GM12878 (cell line): ENCODE results near the gene CDK17. TPM values are rescaled to one million over a fixed set of nuclear protein-coding genes. Genes with fewer than 3 reads are reported as not detected.

Experiments
- ATAC-seq: fragments of 200-7000 bp; cut with Tn5 transposase; 3 replicates; pipeline ENCODE4 v1.9.1; 2020; ENCODE audit warnings: mild to moderate bottlenecking, moderate library complexity
- BruUV-seq: library from RNA; stranded (reverse); fragments of 400-500 nt; replicated peaks from 2 replicates; lab custom pipeline; 2021; lab: Mats Ljungman, UMichigan
- CTCF ChIA-PET: fragments of 300-600 bp; sonication (Branson Sonifier 250); formaldehyde crosslinking; extraction: SDS; loops from one replicate; lab custom pipeline; 2021; ENCODE audit warnings: inconsistent platforms; lab: Yijun Ruan, JAX
- POLR2A ChIA-PET: fragments of 350-600 bp; formaldehyde crosslinking; extraction: SDS; loops from one replicate; lab custom pipeline; 2021; ENCODE audit warnings: inconsistent platforms; lab: Charles Lee
- RAD21 ChIA-PET: fragments of 300-600 bp; sonication (Branson Sonifier 250); formaldehyde crosslinking; loops from one replicate; lab custom pipeline; 2023; ENCODE audit warnings: antibody characterized with exemption; ENCODE audit not compliant: unreplicated experiment; lab: Charles Lee
- SMC1A ChIA-PET: fragments of 300-600 bp; sonication (Branson Sonifier 250); formaldehyde crosslinking; loops from one replicate; lab custom pipeline; 2023; ENCODE audit not compliant: unreplicated experiment, uncharacterized antibody; lab: Charles Lee
- DNase-seq: peaks from one replicate; pipeline ENCODE4 v3.0.0-alpha.2; 2011; ENCODE audit warnings: low read depth, low spot score
- FAIRE-seq: peaks from 3 replicates; lab custom pipeline; 2011; peaks lifted over from hg19 to GRCh38; lab: Jason Lieb, UNC
- H2AFZ ChIP-seq: 2 replicates; pipeline ENCODE4 v1.6.0; 2011; ENCODE audit warnings: low read depth, low read length, control low read depth; ENCODE audit not compliant: control insufficient read depth
- H3K27ac ChIP-seq: 2 replicates; pipeline ENCODE4 v1.5.1; 2011; ENCODE audit warnings: control low read depth; ENCODE audit not compliant: control insufficient read depth, insufficient read depth
- H3K27me3 ChIP-seq, 2 experiments: replicated peaks in 1 of 2; 2 replicates each; pipeline versions ENCODE4 v1.6.0 to v1.6.1; 2011; ENCODE audit warnings: low read length in 1 of 2; ENCODE audit not compliant: control insufficient read depth in 2 of 2, insufficient read depth in 2 of 2
- H3K36me3 ChIP-seq, 2 experiments: 2 replicates each; pipeline ENCODE4 v1.5.1; 2011; ENCODE audit warnings: low read length in 1 of 2; ENCODE audit not compliant: control insufficient read depth in 2 of 2, insufficient read depth in 2 of 2
- H3K4me1 ChIP-seq: 2 replicates; pipeline ENCODE4 v1.6.1; 2011; ENCODE audit warnings: mild to moderate bottlenecking, low read length, moderate library complexity, mixed read lengths; ENCODE audit not compliant: control insufficient read depth, insufficient read depth
- H3K4me2 ChIP-seq: 2 replicates; pipeline ENCODE4 v1.6.0; 2011; ENCODE audit warnings: control low read depth; ENCODE audit not compliant: control insufficient read depth, insufficient read depth
- H3K4me3 ChIP-seq: fragments of 200-600 bp; sonication (generic); 2 replicates; pipeline ENCODE4 v1.5.1; 2016
- H3K79me2 ChIP-seq: 2 replicates; pipeline ENCODE4 v1.6.0; 2011; ENCODE audit warnings: low read length; ENCODE audit not compliant: control insufficient read depth, insufficient read depth
- H3K9ac ChIP-seq: 2 replicates; pipeline ENCODE4 v1.8.0; 2011; ENCODE audit warnings: low read length, control low read depth, mixed read lengths; ENCODE audit not compliant: control insufficient read depth, insufficient read depth
- H3K9me3 ChIP-seq: replicated peaks from 3 replicates; pipeline ENCODE4 v1.5.1; 2011; ENCODE audit warnings: mild to moderate bottlenecking, low read length; ENCODE audit not compliant: control insufficient read depth, insufficient read depth
- H4K20me1 ChIP-seq: 2 replicates; pipeline ENCODE4 v1.6.0; 2011; ENCODE audit not compliant: control insufficient read depth, insufficient read depth
- ATF3 ChIP-seq: IDR thresholded peaks from 2 replicates; pipeline ENCODE4 v1.6.1; 2011; ENCODE audit warnings: low read depth, mild to moderate bottlenecking, low read length, moderate library complexity, borderline replicate concordance; ENCODE audit errors: extremely low read depth
- BMI1 ChIP-seq: fragments of 450-650 bp; IDR thresholded peaks from 2 replicates; pipeline ENCODE4 v1.6.1; 2016; ENCODE audit warnings: mild to moderate bottlenecking, moderate library complexity, borderline replicate concordance
- CEBPB ChIP-seq, 2 experiments: fragments of 150-350 bp in 1 of 2; IDR thresholded peaks; 2 replicates each; pipeline ENCODE4 v1.6.1; 2012 to 2014; ENCODE audit warnings: low read depth in 2 of 2, low read length in 2 of 2, borderline replicate concordance in 1 of 2, inconsistent platforms in 1 of 2
- CTCF ChIP-seq, 3 experiments: IDR thresholded peaks in 2 of 3; conservative IDR thresholded peaks in 1 of 3; 2 replicates each; pipeline ENCODE4 v1.5.1; 2011; ENCODE audit warnings: low read depth in 3 of 3, low read length in 3 of 3, mild to moderate bottlenecking in 3 of 3, control low read depth in 2 of 3, moderate library complexity in 2 of 3, inconsistent platforms in 1 of 3, mixed read lengths in 1 of 3; ENCODE audit not compliant: control insufficient read depth in 2 of 3, insufficient read depth in 1 of 3; ENCODE audit errors: extremely low read depth in 1 of 3
- EGR1 ChIP-seq, 2 experiments: IDR thresholded peaks; 1 replicate in 1 of 2; 2 replicates in 1 of 2; pipeline ENCODE4 v1.6.1; 2011 to 2012; ENCODE audit warnings: low read depth in 2 of 2, low read length in 2 of 2, borderline replicate concordance in 1 of 2, mild to moderate bottlenecking in 1 of 2, moderate library complexity in 1 of 2
- EP300 ChIP-seq, 2 experiments: fragments of 150-350 bp in 1 of 2; IDR thresholded peaks; 2 replicates each; pipeline ENCODE4 v1.6.1; 2011 to 2012; ENCODE audit warnings: low read depth in 2 of 2, low read length in 2 of 2, borderline replicate concordance in 1 of 2, improper control_type of control experiment in 1 of 2, inconsistent platforms in 1 of 2; ENCODE audit not compliant: control insufficient read depth in 1 of 2
- ETV6 ChIP-seq, 2 experiments: fragments of 450-650 bp in 1 of 2; IDR thresholded peaks in 1 of 2; conservative IDR thresholded peaks in 1 of 2; 2 replicates each; pipeline ENCODE4 v1.6.1; 2014; ENCODE audit warnings: antibody characterized with exemption in 1 of 2, borderline replicate concordance in 1 of 2, low read depth in 1 of 2, mild to moderate bottlenecking in 1 of 2, moderate library complexity in 1 of 2
- EZH2 ChIP-seq: IDR thresholded peaks from 2 replicates; pipeline ENCODE4 v1.6.1; 2012; ENCODE audit warnings: low read depth, mild to moderate bottlenecking, control low read depth, inconsistent platforms, low read length, borderline replicate concordance; ENCODE audit not compliant: control insufficient read depth
- GATAD2B ChIP-seq: fragments of 450-650 bp; conservative IDR thresholded peaks from 2 replicates; pipeline ENCODE4 v1.6.1; 2017; ENCODE audit warnings: low read depth, mild to moderate bottlenecking, moderate library complexity
- HCFC1 ChIP-seq: fragments of 150-350 bp; IDR thresholded peaks from 2 replicates; pipeline ENCODE4 v1.6.1; 2014; ENCODE audit warnings: low read length
- IKZF1 ChIP-seq: fragments of 450-650 bp; conservative IDR thresholded peaks from 2 replicates; pipeline ENCODE4 v1.6.1; 2017; ENCODE audit warnings: antibody characterized with exemption, mild to moderate bottlenecking
- MAX ChIP-seq: IDR thresholded peaks from 2 replicates; pipeline ENCODE4 v1.6.1; 2012; ENCODE audit warnings: low read depth, low read length, improper control_type of control experiment
- MTA2 ChIP-seq: fragments of 450-650 bp; IDR thresholded peaks from 2 replicates; pipeline ENCODE4 v1.6.1; 2016; ENCODE audit warnings: low read depth, mild to moderate bottlenecking, moderate library complexity
- PBX3 ChIP-seq: IDR thresholded peaks from 2 replicates; pipeline ENCODE4 v1.6.1; 2011; ENCODE audit warnings: mild to moderate bottlenecking, low read depth, low read length, moderate library complexity; ENCODE audit not compliant: insufficient replicate concordance
- POU2F2 ChIP-seq: IDR thresholded peaks from 3 replicates; pipeline ENCODE4 v1.6.1; 2011; ENCODE audit warnings: low read depth, mild to moderate bottlenecking, low read length, borderline replicate concordance
- WRNIP1 ChIP-seq: IDR thresholded peaks from 2 replicates; pipeline ENCODE4 v1.6.1; 2011; ENCODE audit warnings: low read depth, low read length, improper control_type of control experiment, borderline replicate concordance
- YY1 ChIP-seq: IDR thresholded peaks from 2 replicates; pipeline ENCODE4 v1.6.1; 2011; ENCODE audit warnings: low read depth, mild to moderate bottlenecking, low read length
- ZNF24 ChIP-seq: fragments of 450-650 bp; IDR thresholded peaks from 2 replicates; pipeline ENCODE4 v1.6.1; 2017; ENCODE audit warnings: antibody characterized with exemption, mild to moderate bottlenecking
- WGBS: methylation state at CpG from one replicate; pipeline ENCODE4 v1.1.6; 2016; ENCODE audit warnings: low lambda C conversion rate; ENCODE audit not compliant: insufficient replicate concordance, insufficient coverage; ENCODE audit errors: missing lambda C conversion rate; 5-methylcytosine and 5-hydroxymethylcytosine counted together
- in situ Hi-C: fragments of 300-500 bp; cut with MboI; formaldehyde crosslinking; loops from 9 replicates; pipeline ENCODE4 v1.14.3; 2018; ENCODE audit warnings: mixed read lengths
- intact Hi-C: fragments of 100-400 bp; cut with micrococcal nuclease; formaldehyde crosslinking; loops from one replicate; pipeline ENCODE4 v1.14.2; 2022; ENCODE audit not compliant: unreplicated experiment
- polyA plus RNA-seq, 11 experiments: library from polyadenylated mRNA; depleted of rRNA in 4 of 11; unstranded in 6 of 11; stranded (reverse) in 5 of 11; fragments of >200 nt; fragmentation: Nextera tagmentation in 4 of 11; fragmentation: Illumina TruSeq in 1 of 11; extraction: Ambion mirVana in 4 of 11; extraction: Trizol in 1 of 11; gene quantifications; 1 replicate in 1 of 11; 2 replicates in 10 of 11; pipeline versions ENCODE4 v1.2.1 to v1.2.3, GENCODE V29; 2011 to 2016; ENCODE audit warnings: inconsistent platforms in 2 of 11, missing spikeins in 2 of 11, low read depth in 1 of 11
- total RNA-seq, 4 experiments: library from RNA; depleted of rRNA in 3 of 4; stranded (reverse); fragments of >200 nt in 3 of 4; fragmentation: Illumina TruSeq in 1 of 4; extraction: Trizol in 1 of 4; gene quantifications; 2 replicates each; pipeline versions ENCODE4 v1.2.1 to v1.2.3, GENCODE V29; 2013 to 2021

Gene CDK17
- total and polyA plus RNA-seq, 10 of the 15 experiments (the other 5 are each of a cell fraction or from before 2014, with no cell fraction given), result 5.6 to 45.6 (median 18.3) TPM

- peak in 1 of 2 experiments; percentile 97; a peak in 2 of 3 replicates for TF ChIP-seq EGR1 (IDR thresholded peaks at IDR 0.05; ENCODE audit: borderline replicate concordance in 1 of 2, low read depth in 2 of 2, low read length in 2 of 2)
- TF ChIP-seq IKZF1, result peak; percentile 88
- no peak for TF ChIP-seq MTA2
- no peak for TF ChIP-seq WRNIP1
Observed at GRCh38 chr12:96399919-96400630, at the start of gene CDK17 (continued).

- DNase-seq (no peak), FAIRE-seq (no peak), ATAC-seq (no peak)
- RAD21 ChIA-PET, result no interaction called here
- BruUV-seq, result no TSS peak
- Histone ChIP-seq H3K4me3 (no peak overlapping the region), H3K9ac (no peak overlapping the region), H3K4me2 (no peak overlapping the region), H3K36me3 (no peaks in the 10 kb centered on the region), H3K4me1 (no peaks in the 10 kb centered on the region), H3K27me3 (no peaks in the 10 kb centered on the region), H4K20me1 (no peaks in the 10 kb centered on the region), H2AFZ (no peak overlapping the region), H3K9me3 (no peaks in the 10 kb centered on the region), H3K79me2 (no peaks in the 10 kb centered on the region), H3K27ac (no peak overlapping the region)
- POLR2A ChIA-PET, result interaction anchor here (0.5 kb wide), 1 partner anchor 88 kb away, joined by 3 read pairs; no protein-coding TSS in a partner anchor
- CTCF ChIA-PET, result no interaction called here
- WGBS, result 94% methylated on average over 3 of the region's 3 CpGs
- SMC1A ChIA-PET, result interaction anchor here (0.7 to 1.8 kb wide), 3 partner anchors 9 to 49 kb away, joined by 3 to 5 read pairs (median 3); no protein-coding TSS in a partner anchor
- intact Hi-C loops, result no loop called here
- in situ Hi-C loops, result no loop called here
- TF ChIP-seq ATF3 (no peak), CEBPB (IDR thresholded peaks at IDR 0.05; ENCODE audit: borderline replicate concordance in 1 of 2, low read depth in 2 of 2, low read length in 2 of 2) (no peak), GATAD2B (no peak), CTCF (IDR thresholded peaks at IDR 0.05 in 2 of 3, conservative IDR thresholded peaks at IDR 0.05 in 1 of 3; ENCODE audit: control insufficient read depth in 2 of 3, extremely low read depth in 1 of 3, insufficient read depth in 1 of 3, low read depth in 3 of 3, low read length in 3 of 3) (no peak), PBX3 (no peak), POU2F2 (no peak), BMI1 (no peak), YY1 (no peak), HCFC1 (no peak), ZNF24 (no peak), EZH2 (no peak), MAX (no peak), ETV6 (conservative IDR thresholded peaks at IDR 0.05 in 1 of 2, IDR thresholded peaks at IDR 0.05 in 1 of 2; ENCODE audit: borderline replicate concordance in 1 of 2, low read depth in 1 of 2) (no peak), EP300 (IDR thresholded peaks at IDR 0.05; ENCODE audit: borderline replicate concordance in 1 of 2, control insufficient read depth in 1 of 2, low read depth in 2 of 2, low read length in 2 of 2) (no peak)
Observed at GRCh38 chr12:96448300-96448699, 48.1 kb upstream of the CDK17 start.
